CD4-positive, alpha-beta T cell treated with Interleukin-4 for 4 hours (primary cell): ENCODE data around the gene KIF25.

Source experiments
- DNase-seq: peaks from one replicate; pipeline ENCODE4 v3.0.0-alpha.2; 2020

KIF25 gene

DNA sequence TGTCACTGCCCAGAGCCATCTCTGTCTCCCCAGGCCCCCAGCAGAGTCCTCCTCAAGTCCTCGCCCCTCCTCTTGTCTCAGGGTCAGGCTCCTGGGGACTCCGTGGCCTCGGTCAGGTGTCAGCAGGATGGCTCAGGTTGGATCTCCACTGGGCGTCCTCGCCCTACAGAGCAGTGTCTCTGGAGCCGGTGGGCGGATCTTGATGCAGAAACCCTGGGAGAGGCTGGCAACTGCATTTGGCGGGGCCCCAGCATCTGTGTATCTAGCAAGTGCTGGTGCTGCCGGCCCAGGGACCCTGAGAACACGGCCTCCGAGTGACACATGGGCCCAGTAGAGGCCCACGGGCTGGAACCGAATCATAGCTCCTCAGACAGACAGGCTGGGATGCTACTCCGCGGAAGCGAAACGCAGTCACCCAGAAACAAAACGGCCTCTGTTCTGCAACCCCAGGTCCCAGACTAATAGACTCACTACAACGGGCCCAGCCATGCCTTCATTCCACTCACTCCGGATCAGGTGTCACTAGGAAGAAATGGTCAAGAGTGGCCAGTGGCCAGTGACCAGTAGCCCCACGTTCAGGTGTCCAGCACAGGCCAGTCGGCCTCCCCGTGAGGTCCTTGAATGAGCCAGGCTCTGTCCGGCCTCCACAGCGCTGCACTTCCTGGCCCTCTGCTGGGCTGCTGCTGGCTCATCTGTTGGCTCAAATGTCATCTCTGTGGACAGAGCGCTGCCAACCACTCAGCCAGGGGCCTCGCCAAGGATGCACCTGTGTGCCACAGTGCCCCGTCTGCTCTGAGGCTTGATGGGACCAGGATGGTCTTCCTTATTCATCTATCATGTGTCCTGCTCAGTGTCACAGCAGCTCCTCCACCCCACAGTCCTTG, 94.2 kb downstream of the KIF25 start:
- DNase-seq = no peak

DNA sequence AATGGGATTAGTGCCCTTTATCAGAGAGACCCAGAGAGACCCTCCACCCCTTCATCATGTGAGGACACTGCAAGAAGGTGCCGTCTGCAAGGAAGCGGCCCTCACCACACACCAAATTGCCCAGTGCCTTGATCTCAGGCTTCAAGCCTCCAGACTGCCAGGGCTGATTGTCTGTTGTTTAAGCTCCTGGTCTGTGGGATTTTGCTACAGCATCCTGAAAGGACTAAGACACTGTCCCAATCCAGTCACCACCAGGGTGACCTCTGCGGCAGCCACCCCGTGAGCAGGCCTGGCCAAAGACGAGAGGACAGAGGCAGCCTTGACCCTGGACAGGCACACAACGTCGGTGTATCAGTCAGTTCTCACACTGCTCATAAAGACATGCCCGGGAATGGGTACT, 95.1 kb downstream of the KIF25 start:
- no peak for DNase-seq

DNA sequence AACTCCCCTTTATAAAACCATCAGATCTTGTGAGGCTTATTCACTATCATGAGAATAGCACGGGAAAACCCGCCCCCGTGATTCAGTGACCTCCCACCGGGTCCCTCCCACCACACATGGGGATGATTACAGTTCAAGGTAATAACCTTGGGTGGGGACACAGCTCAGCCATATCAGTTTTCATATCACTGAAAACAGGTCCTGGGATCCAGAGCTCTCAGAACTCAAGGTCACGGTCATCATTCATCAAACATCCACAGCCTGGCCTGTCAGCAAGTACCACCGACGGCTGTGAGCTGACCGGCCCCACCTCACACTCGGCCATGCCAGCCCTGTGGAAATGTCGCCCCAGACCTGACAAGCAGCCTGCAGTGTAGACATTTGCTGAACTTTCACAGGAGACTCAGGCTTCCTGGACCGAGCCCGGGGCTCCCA, 95.6 kb downstream of the KIF25 start:
- DNase-seq = no peak

DNA sequence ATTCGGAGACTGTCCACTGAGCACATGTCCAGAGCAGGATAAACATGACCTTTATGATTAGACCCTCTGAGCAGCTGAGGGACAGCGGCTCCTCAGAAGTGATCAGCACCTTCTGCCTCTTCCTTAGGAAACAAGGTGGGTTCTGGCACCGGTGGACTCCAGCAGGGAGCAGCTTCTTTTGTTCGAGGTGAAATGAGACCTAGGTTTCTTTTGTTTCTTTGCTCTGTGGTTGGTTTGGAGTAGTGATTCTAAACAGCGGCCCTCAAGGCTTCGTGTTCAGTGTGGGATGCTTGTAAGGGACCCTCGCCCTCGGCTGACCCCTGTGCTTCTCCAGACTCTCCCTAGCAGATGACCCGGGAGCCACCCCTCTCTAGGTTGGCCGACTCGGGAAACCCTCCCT, 96.2 kb downstream of the KIF25 start:
- no peak for DNase-seq
